Suprapubic skin (tissue), 4 donors: ENCODE data around the gene ZNF2.
A peak's percentile ranks its signal among the peaks of the same experiment; 100 is the strongest.

Source experiments
- POLR2A ChIP-seq, 2 donors: fragments of 450-650 bp; IDR thresholded peaks; one replicate each; pipeline ENCODE4 v1.6.1; 2017; ENCODE audit warnings: antibody characterized with exemption in 2 of 2, mild to moderate bottlenecking in 2 of 2, moderate library complexity in 2 of 2
- POLR2AphosphoS5 ChIP-seq, 3 donors: sonication (generic); formaldehyde crosslinking; IDR thresholded peaks; one replicate each; pipeline ENCODE4 v1.6.1; 2017; ENCODE audit warnings: antibody characterized with exemption in 3 of 3
- TF ChIP-seq, protein P1 (sequence below), 2 donors: fragments of 200-600 bp in 1 of 2; fragments of 450-650 bp in 1 of 2; sonication (generic) in 1 of 2; IDR thresholded peaks; one replicate each; pipeline ENCODE4 v1.5.1; 2016 to 2019; ENCODE audit warnings: antibody characterized with exemption in 2 of 2, mild to moderate bottlenecking in 1 of 2, moderate library complexity in 1 of 2

GRCh38 chr2:95207111-95207961 lies 41.7 kb downstream of the ZNF2 start, which contains the start of gene ZNF892:
- TF ChIP-seq POLR2A (IDR thresholded peaks at IDR 0.05) (no peak), POLR2AphosphoS5 (IDR thresholded peaks at IDR 0.05) (peak in 2 of 3 donors; percentile 13 to 37)
- TF ChIP-seq, protein P1, sequence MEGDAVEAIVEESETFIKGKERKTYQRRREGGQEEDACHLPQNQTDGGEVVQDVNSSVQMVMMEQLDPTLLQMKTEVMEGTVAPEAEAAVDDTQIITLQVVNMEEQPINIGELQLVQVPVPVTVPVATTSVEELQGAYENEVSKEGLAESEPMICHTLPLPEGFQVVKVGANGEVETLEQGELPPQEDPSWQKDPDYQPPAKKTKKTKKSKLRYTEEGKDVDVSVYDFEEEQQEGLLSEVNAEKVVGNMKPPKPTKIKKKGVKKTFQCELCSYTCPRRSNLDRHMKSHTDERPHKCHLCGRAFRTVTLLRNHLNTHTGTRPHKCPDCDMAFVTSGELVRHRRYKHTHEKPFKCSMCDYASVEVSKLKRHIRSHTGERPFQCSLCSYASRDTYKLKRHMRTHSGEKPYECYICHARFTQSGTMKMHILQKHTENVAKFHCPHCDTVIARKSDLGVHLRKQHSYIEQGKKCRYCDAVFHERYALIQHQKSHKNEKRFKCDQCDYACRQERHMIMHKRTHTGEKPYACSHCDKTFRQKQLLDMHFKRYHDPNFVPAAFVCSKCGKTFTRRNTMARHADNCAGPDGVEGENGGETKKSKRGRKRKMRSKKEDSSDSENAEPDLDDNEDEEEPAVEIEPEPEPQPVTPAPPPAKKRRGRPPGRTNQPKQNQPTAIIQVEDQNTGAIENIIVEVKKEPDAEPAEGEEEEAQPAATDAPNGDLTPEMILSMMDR (IDR thresholded peaks at IDR 0.05) = peak in 1 of 2 donors; percentile 29
